ENCODE results near the gene GALK2. TPM values are rescaled to one million over a fixed set of nuclear protein-coding genes. Genes with fewer than 3 reads are reported as not detected.

Gene GALK2
- total and polyA plus RNA-seq, 2 of the 8 experiments (the other 6 are each of a cell fraction or from before 2014, with no cell fraction given): 8.7 to 16.1 TPM

- TF ChIP-seq, protein P1, sequence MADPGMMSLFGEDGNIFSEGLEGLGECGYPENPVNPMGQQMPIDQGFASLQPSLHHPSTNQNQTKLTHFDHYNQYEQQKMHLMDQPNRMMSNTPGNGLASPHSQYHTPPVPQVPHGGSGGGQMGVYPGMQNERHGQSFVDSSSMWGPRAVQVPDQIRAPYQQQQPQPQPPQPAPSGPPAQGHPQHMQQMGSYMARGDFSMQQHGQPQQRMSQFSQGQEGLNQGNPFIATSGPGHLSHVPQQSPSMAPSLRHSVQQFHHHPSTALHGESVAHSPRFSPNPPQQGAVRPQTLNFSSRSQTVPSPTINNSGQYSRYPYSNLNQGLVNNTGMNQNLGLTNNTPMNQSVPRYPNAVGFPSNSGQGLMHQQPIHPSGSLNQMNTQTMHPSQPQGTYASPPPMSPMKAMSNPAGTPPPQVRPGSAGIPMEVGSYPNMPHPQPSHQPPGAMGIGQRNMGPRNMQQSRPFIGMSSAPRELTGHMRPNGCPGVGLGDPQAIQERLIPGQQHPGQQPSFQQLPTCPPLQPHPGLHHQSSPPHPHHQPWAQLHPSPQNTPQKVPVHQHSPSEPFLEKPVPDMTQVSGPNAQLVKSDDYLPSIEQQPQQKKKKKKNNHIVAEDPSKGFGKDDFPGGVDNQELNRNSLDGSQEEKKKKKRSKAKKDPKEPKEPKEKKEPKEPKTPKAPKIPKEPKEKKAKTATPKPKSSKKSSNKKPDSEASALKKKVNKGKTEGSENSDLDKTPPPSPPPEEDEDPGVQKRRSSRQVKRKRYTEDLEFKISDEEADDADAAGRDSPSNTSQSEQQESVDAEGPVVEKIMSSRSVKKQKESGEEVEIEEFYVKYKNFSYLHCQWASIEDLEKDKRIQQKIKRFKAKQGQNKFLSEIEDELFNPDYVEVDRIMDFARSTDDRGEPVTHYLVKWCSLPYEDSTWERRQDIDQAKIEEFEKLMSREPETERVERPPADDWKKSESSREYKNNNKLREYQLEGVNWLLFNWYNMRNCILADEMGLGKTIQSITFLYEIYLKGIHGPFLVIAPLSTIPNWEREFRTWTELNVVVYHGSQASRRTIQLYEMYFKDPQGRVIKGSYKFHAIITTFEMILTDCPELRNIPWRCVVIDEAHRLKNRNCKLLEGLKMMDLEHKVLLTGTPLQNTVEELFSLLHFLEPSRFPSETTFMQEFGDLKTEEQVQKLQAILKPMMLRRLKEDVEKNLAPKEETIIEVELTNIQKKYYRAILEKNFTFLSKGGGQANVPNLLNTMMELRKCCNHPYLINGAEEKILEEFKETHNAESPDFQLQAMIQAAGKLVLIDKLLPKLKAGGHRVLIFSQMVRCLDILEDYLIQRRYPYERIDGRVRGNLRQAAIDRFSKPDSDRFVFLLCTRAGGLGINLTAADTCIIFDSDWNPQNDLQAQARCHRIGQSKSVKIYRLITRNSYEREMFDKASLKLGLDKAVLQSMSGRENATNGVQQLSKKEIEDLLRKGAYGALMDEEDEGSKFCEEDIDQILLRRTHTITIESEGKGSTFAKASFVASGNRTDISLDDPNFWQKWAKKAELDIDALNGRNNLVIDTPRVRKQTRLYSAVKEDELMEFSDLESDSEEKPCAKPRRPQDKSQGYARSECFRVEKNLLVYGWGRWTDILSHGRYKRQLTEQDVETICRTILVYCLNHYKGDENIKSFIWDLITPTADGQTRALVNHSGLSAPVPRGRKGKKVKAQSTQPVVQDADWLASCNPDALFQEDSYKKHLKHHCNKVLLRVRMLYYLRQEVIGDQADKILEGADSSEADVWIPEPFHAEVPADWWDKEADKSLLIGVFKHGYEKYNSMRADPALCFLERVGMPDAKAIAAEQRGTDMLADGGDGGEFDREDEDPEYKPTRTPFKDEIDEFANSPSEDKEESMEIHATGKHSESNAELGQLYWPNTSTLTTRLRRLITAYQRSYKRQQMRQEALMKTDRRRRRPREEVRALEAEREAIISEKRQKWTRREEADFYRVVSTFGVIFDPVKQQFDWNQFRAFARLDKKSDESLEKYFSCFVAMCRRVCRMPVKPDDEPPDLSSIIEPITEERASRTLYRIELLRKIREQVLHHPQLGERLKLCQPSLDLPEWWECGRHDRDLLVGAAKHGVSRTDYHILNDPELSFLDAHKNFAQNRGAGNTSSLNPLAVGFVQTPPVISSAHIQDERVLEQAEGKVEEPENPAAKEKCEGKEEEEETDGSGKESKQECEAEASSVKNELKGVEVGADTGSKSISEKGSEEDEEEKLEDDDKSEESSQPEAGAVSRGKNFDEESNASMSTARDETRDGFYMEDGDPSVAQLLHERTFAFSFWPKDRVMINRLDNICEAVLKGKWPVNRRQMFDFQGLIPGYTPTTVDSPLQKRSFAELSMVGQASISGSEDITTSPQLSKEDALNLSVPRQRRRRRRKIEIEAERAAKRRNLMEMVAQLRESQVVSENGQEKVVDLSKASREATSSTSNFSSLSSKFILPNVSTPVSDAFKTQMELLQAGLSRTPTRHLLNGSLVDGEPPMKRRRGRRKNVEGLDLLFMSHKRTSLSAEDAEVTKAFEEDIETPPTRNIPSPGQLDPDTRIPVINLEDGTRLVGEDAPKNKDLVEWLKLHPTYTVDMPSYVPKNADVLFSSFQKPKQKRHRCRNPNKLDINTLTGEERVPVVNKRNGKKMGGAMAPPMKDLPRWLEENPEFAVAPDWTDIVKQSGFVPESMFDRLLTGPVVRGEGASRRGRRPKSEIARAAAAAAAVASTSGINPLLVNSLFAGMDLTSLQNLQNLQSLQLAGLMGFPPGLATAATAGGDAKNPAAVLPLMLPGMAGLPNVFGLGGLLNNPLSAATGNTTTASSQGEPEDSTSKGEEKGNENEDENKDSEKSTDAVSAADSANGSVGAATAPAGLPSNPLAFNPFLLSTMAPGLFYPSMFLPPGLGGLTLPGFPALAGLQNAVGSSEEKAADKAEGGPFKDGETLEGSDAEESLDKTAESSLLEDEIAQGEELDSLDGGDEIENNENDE (IDR thresholded peaks at IDR 0.05; ENCODE audit: insufficient replicate concordance, low read length): no peak
- no peak for TF ChIP-seq NRF1 (IDR thresholded peaks at IDR 0.05; ENCODE audit: low read depth, low read length)
Measured at GRCh38 chr15:49229922-49230321, 59.9 kb downstream of the GALK2 start (continued).

All from H1 (cell line).